Breast epithelium (tissue), 4 donors: ENCODE data around the gene CHTF18. TPM values are rescaled to one million over a fixed set of nuclear protein-coding genes. Genes with fewer than 3 reads are reported as not detected.

Source experiments
- DNase-seq, 2 donors: peaks; one replicate each; pipeline ENCODE4 v3.0.0-alpha.2; 2019; ENCODE audit warnings: low spot score in 2 of 2
- H3K27ac ChIP-seq, 2 donors: fragments of 200-600 bp; sonication (generic) in 1 of 2; one replicate each; pipeline ENCODE4 v1.5.1; 2016 to 2019; ENCODE audit warnings: mild to moderate bottlenecking in 1 of 2
- H3K27me3 ChIP-seq, 2 donors: fragments of 200-600 bp; sonication (generic) in 1 of 2; one replicate each; pipeline versions ENCODE4 v1.5.1 to v1.6.0; 2017 to 2019; ENCODE audit warnings: control low read depth in 1 of 2, mild to moderate bottlenecking in 1 of 2
- H3K36me3 ChIP-seq: fragments of 200-600 bp; one replicate; pipeline ENCODE4 v1.5.1; 2019
- H3K4me1 ChIP-seq, 2 donors: fragments of 200-600 bp; sonication (generic); one replicate each; pipeline ENCODE4 v1.5.1; 2016 to 2019; ENCODE audit warnings: control low read depth in 1 of 2
- H3K4me3 ChIP-seq, 3 donors: fragments of 200-600 bp; sonication (generic); 1 replicate in 2 of 3; 2 replicates in 1 of 3; pipeline ENCODE4 v1.5.1; 2016 to 2019; ENCODE audit warnings: mild to moderate bottlenecking in 3 of 3, moderate library complexity in 2 of 3
- H3K9me3 ChIP-seq, 2 donors: fragments of 200-600 bp; sonication (generic) in 1 of 2; one replicate each; pipeline ENCODE4 v1.5.1; 2016 to 2019; ENCODE audit warnings: control low read depth in 1 of 2
- POLR2A ChIP-seq: fragments of 450-650 bp; IDR thresholded peaks from one replicate; pipeline ENCODE4 v1.6.1; 2016; ENCODE audit warnings: antibody characterized with exemption, mild to moderate bottlenecking, moderate library complexity
- POLR2AphosphoS5 ChIP-seq, 3 donors: sonication (generic); formaldehyde crosslinking; IDR thresholded peaks; one replicate each; pipeline ENCODE4 v1.6.1; 2017; ENCODE audit warnings: antibody characterized with exemption in 3 of 3
- intact Hi-C: fragments of 100-400 bp; cut with DNase I; formaldehyde crosslinking; loops from one replicate; pipeline ENCODE4 v1.15.1; 2023; ENCODE audit warnings: low total_unique reads
- total RNA-seq, 3 donors: library from RNA; depleted of rRNA; stranded (reverse); fragments of >200 nt; gene quantifications; one replicate each; pipeline ENCODE4 v1.1.0, GENCODE V29; 2016
- TF ChIP-seq, protein P1 (sequence below), 3 donors: fragments of 450-650 bp; IDR thresholded peaks; one replicate each; pipeline ENCODE4 v1.5.1; 2016 to 2017; ENCODE audit warnings: antibody characterized with exemption in 3 of 3, mild to moderate bottlenecking in 3 of 3, moderate library complexity in 3 of 3

The CHTF18 gene
- total RNA-seq, 3 donors from 2014 or later, result 12.6 to 15.5 (median 13.1) TPM

- no peak for DNase-seq
- no peaks in the 10 kb centered on the region for H3K36me3 ChIP-seq
- H3K27ac ChIP-seq, result no peak overlapping the region
- TF ChIP-seq POLR2AphosphoS5 (IDR thresholded peaks at IDR 0.05) (no peak), POLR2A (no peak)
- TF ChIP-seq, protein P1, sequence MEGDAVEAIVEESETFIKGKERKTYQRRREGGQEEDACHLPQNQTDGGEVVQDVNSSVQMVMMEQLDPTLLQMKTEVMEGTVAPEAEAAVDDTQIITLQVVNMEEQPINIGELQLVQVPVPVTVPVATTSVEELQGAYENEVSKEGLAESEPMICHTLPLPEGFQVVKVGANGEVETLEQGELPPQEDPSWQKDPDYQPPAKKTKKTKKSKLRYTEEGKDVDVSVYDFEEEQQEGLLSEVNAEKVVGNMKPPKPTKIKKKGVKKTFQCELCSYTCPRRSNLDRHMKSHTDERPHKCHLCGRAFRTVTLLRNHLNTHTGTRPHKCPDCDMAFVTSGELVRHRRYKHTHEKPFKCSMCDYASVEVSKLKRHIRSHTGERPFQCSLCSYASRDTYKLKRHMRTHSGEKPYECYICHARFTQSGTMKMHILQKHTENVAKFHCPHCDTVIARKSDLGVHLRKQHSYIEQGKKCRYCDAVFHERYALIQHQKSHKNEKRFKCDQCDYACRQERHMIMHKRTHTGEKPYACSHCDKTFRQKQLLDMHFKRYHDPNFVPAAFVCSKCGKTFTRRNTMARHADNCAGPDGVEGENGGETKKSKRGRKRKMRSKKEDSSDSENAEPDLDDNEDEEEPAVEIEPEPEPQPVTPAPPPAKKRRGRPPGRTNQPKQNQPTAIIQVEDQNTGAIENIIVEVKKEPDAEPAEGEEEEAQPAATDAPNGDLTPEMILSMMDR (IDR thresholded peaks at IDR 0.05), result no peak
- no peak overlapping the region for H3K4me3 ChIP-seq
- intact Hi-C loops, result no loop called here
- peaks cover 4 to 47% of the 10 kb centered on the region in 2 donors for H3K27me3 ChIP-seq
- H3K4me1 ChIP-seq, result peaks cover 0 to 4% of the 10 kb centered on the region in 2 donors
- H3K9me3 ChIP-seq, result no peaks in the 10 kb centered on the region
These were observed 15.3 kb downstream of the CHTF18 start for GRCh38 chr16:803754-804080.

DNA sequence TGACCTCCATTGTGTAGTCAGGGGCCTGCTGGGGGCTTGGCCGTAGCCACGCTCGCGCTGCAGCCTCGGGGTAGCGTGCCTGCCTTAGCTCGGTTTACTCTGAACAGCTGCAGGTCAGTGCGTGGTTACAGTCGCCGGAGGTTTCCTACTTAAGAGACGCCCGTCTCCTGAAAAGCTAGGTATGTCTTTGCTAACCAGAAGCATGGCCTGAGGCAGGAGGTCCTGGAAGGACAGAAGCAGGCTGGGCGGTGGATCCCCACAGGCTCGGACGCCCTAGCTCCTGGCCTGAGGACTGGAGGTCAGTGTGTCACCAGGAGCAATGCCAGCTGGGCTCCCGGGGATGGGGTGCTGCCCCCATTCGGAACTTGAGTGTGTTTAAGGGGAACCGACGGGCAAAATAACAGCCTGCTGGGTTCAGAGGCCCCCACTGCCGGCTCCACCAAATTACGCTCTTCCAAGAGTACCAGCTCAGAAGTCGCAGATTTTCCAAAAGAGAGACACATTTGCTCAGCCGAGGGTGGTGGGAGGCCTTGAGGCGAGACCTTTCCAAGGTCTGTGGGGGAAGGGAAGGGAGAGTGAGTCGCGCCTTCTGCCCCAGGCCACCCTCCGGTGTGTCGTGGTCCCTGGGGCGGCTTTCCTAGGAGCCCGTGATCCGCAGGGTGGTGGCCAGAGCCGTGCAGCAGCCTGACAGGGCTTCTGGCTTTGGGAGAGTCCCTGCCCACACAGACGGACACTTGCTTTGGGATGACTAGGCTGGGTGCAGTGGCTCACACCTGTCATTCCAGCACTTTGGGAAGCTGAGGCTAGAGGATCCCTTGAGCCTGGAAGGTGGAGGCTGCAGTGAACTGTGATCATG is 16.0 kb downstream of the CHTF18 start:
- no peak for TF ChIP-seq POLR2A
- TF ChIP-seq, protein P1 (IDR thresholded peaks at IDR 0.05), result no peak
- TF ChIP-seq POLR2AphosphoS5 (IDR thresholded peaks at IDR 0.05), result no peak

GRCh38 chr16:805474-805873 is 17.1 kb downstream of the CHTF18 start:
- intact Hi-C loops, result no loop called here
- no peak for DNase-seq
- no peaks in the 10 kb centered on the region for H3K4me1 ChIP-seq
- no peak overlapping the region for H3K27ac ChIP-seq
- no peaks in the 10 kb centered on the region for H3K36me3 ChIP-seq
- no peak overlapping the region for H3K4me3 ChIP-seq
- H3K9me3 ChIP-seq, result no peaks in the 10 kb centered on the region
- peaks cover 4 to 30% of the 10 kb centered on the region in 2 donors for H3K27me3 ChIP-seq
- no peak for TF ChIP-seq POLR2AphosphoS5 (IDR thresholded peaks at IDR 0.05)
- no peak for TF ChIP-seq POLR2A
- TF ChIP-seq, protein P1 (IDR thresholded peaks at IDR 0.05), result no peak

More for the DNA sequence above, 16.0 kb downstream of the CHTF18 start:
- Histone ChIP-seq H3K4me3 (no peak overlapping the region), H3K27me3 (peaks cover 4 to 40% of the 10 kb centered on the region in 2 donors), H3K36me3 (no peaks in the 10 kb centered on the region), H3K9me3 (no peaks in the 10 kb centered on the region), H3K4me1 (peaks cover 0 to 4% of the 10 kb centered on the region in 2 donors), H3K27ac (no peak overlapping the region)
- no peak for DNase-seq
- intact Hi-C loops, result no loop called here

DNA sequence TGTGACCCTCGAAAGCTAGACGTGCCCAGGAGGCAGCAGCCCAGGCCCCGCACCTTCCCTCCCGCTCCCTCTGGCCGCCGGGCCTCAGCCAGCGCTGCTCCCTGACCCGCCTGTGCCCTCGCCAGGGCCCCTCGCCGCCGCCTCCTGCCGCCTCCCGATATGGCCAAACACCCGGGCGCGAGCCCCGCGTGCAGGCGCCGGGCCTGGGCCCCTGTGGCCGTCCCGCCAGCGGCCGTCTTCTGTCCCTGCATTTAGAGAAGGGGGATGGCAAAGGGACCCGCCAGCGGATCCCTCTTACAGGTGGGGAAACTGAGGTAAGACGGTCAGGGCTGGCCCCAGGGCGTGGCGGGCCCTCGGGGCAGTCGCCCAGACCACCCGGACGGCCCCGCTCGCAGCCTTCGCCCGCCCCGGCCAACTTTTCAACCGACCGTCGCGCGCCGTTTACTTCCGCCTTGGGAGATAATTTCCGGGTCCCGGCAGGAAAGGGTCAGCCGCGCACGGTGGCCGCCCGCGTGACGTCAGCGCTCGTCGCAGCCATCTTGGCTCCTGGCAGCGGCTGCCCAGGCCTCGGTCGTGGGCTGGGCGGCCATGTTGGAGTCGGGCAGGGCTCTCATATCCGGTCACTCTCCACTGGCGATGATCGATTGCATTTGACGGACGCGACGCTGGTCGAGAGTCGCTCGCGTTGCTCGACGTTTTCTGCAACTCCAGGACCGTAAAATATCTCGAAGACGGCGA is 19.1 kb downstream of the CHTF18 start:
- Histone ChIP-seq H3K9me3 (peaks cover 0 to 4% of the 10 kb centered on the region in 2 donors), H3K27ac (peak overlapping the region; percentile 95 to 98), H3K4me1 (no peaks in the 10 kb centered on the region), H3K4me3 (peak overlapping the region; percentile 75 to 94 (median 84)), H3K36me3 (no peaks in the 10 kb centered on the region), H3K27me3 (peaks cover 0 to 9% of the 10 kb centered on the region in 2 donors)
- DNase-seq, result peak; percentile 92
- TF ChIP-seq POLR2A (peak; percentile 56), POLR2AphosphoS5 (IDR thresholded peaks at IDR 0.05) (peak; percentile 60 to 89 (median 84))
- TF ChIP-seq, protein P1 (IDR thresholded peaks at IDR 0.05), result no peak
- intact Hi-C loops, result no loop called here

GRCh38 chr16:808085-808386 is 19.6 kb downstream of the CHTF18 start:
- H3K4me1 ChIP-seq, result no peaks in the 10 kb centered on the region
- TF ChIP-seq POLR2A (no peak), POLR2AphosphoS5 (IDR thresholded peaks at IDR 0.05) (no peak)
- TF ChIP-seq, protein P1 (IDR thresholded peaks at IDR 0.05), result no peak
- peaks cover 0 to 4% of the 10 kb centered on the region in 2 donors for H3K9me3 ChIP-seq
- peaks cover 0 to 6% of the 10 kb centered on the region in 2 donors for H3K27me3 ChIP-seq
- no peaks in the 10 kb centered on the region for H3K36me3 ChIP-seq
- no peak for DNase-seq
- peak overlapping the region; percentile 75 to 94 (median 84) for H3K4me3 ChIP-seq
- peak overlapping the region; percentile 95 to 98 for H3K27ac ChIP-seq
- intact Hi-C loops, result no loop called here
